Stomach smooth muscle (tissue), 2 donors: ENCODE data around the gene SIMC1.
"Not testable (repeated sequence)": the region's sequence is repeated elsewhere in the genome, so short reads cannot be mapped to it uniquely, and the experiment has no call there.

Experiments
- H3K27ac ChIP-seq: one replicate; pipeline ENCODE4 v1.7.0; 2013; ENCODE audit warnings: mild to moderate bottlenecking, low read length, inconsistent platforms
- H3K27me3 ChIP-seq, 2 donors: one replicate each; pipeline ENCODE4 v1.7.0; 2013; ENCODE audit warnings: low read length in 2 of 2; ENCODE audit not compliant: insufficient read depth in 2 of 2, control insufficient read depth in 1 of 2
- H3K36me3 ChIP-seq, 2 donors: one replicate each; pipeline ENCODE4 v1.7.0; 2013; ENCODE audit warnings: low read length in 2 of 2; ENCODE audit not compliant: control insufficient read depth in 2 of 2, insufficient read depth in 2 of 2
- H3K4me1 ChIP-seq: one replicate; pipeline ENCODE4 v1.7.0; 2013; ENCODE audit warnings: low read length; ENCODE audit not compliant: control insufficient read depth, insufficient read depth
- H3K4me3 ChIP-seq, 2 donors: one replicate each; pipeline ENCODE4 v1.7.0; 2013; ENCODE audit warnings: low read length in 2 of 2
- H3K9ac ChIP-seq, 2 donors: one replicate each; pipeline ENCODE4 v1.7.0; 2013; ENCODE audit warnings: low read length in 2 of 2, mild to moderate bottlenecking in 1 of 2
- H3K9me3 ChIP-seq, 2 donors: one replicate each; pipeline ENCODE4 v1.7.0; 2013; ENCODE audit warnings: low read length in 2 of 2; ENCODE audit not compliant: control insufficient read depth in 2 of 2
- donor health status: healthy.
- donor health status: Pancreatic carcinoma.

Gene SIMC1

GRCh38 chr5:176245489-176245888 lies 7.3 kb downstream of the SIMC1 start:
- H3K9me3 ChIP-seq, H3K9ac ChIP-seq, H3K36me3 ChIP-seq, H3K4me3 ChIP-seq, H3K27ac ChIP-seq, H3K27me3 ChIP-seq, H3K4me1 ChIP-seq: not testable (repeated sequence)

- not testable (repeated sequence) for H3K4me1 ChIP-seq, H3K27ac ChIP-seq
Observed at GRCh38 chr5:176250691-176251090, 12.5 kb downstream of the SIMC1 start.

GRCh38 chr5:176252171-176252570 lies 13.9 kb downstream of the SIMC1 start:
- H3K36me3 ChIP-seq, H3K27me3 ChIP-seq, H3K9me3 ChIP-seq, H3K4me1 ChIP-seq, H3K9ac ChIP-seq, H3K27ac ChIP-seq, H3K4me3 ChIP-seq: not testable (repeated sequence)

More at GRCh38 chr5:176250691-176251090, 12.5 kb downstream of the SIMC1 start:
- not testable (repeated sequence) for H3K4me3 ChIP-seq, H3K36me3 ChIP-seq, H3K27me3 ChIP-seq, H3K9me3 ChIP-seq, H3K9ac ChIP-seq

- not testable (repeated sequence) for H3K4me1 ChIP-seq, H3K27me3 ChIP-seq, H3K4me3 ChIP-seq, H3K36me3 ChIP-seq, H3K27ac ChIP-seq, H3K9me3 ChIP-seq, H3K9ac ChIP-seq
Observed at GRCh38 chr5:176253370-176254065, 15.3 kb downstream of the SIMC1 start.

GRCh38 chr5:176254066-176254393 lies 15.8 kb downstream of the SIMC1 start:
- H3K27ac ChIP-seq, H3K9ac ChIP-seq, H3K4me3 ChIP-seq, H3K27me3 ChIP-seq, H3K9me3 ChIP-seq, H3K4me1 ChIP-seq, H3K36me3 ChIP-seq: not testable (repeated sequence)

GRCh38 chr5:176257871-176258505 lies 19.8 kb downstream of the SIMC1 start:
- H3K27ac ChIP-seq, H3K4me3 ChIP-seq, H3K9ac ChIP-seq, H3K36me3 ChIP-seq, H3K9me3 ChIP-seq, H3K27me3 ChIP-seq, H3K4me1 ChIP-seq: not testable (repeated sequence)

- not testable (repeated sequence) for H3K36me3 ChIP-seq, H3K27me3 ChIP-seq, H3K4me3 ChIP-seq, H3K27ac ChIP-seq, H3K9me3 ChIP-seq, H3K9ac ChIP-seq, H3K4me1 ChIP-seq
Observed at GRCh38 chr5:176260682-176261081, 22.5 kb downstream of the SIMC1 start.

- not testable (repeated sequence) for H3K27me3 ChIP-seq, H3K9me3 ChIP-seq, H3K4me1 ChIP-seq, H3K36me3 ChIP-seq, H3K9ac ChIP-seq, H3K4me3 ChIP-seq, H3K27ac ChIP-seq
Observed at GRCh38 chr5:176266448-176266847, 28.2 kb downstream of the SIMC1 start.

GRCh38 chr5:176289018-176289417 lies 50.8 kb downstream of the SIMC1 start:
- not testable (repeated sequence) for H3K4me1 ChIP-seq, H3K27ac ChIP-seq, H3K27me3 ChIP-seq, H3K36me3 ChIP-seq, H3K9ac ChIP-seq, H3K4me3 ChIP-seq, H3K9me3 ChIP-seq

GRCh38 chr5:176290057-176290840 lies 52.0 kb downstream of the SIMC1 start:
- H3K9me3 ChIP-seq, H3K36me3 ChIP-seq, H3K27me3 ChIP-seq, H3K4me1 ChIP-seq, H3K4me3 ChIP-seq, H3K9ac ChIP-seq, H3K27ac ChIP-seq: not testable (repeated sequence)

- not testable (repeated sequence) for H3K36me3 ChIP-seq, H3K4me3 ChIP-seq, H3K27ac ChIP-seq, H3K27me3 ChIP-seq, H3K4me1 ChIP-seq, H3K9ac ChIP-seq, H3K9me3 ChIP-seq
Observed at GRCh38 chr5:176305356-176305755, 67.1 kb downstream of the SIMC1 start.
